HG03442 (cell line): ENCODE data around the gene EIF6.

Source experiments
- ATAC-seq: cut with Tn5 transposase; IDR thresholded peaks from one replicate; pipeline ENCODE4 v1.9.1; 2021; ENCODE audit warnings: mild to moderate bottlenecking, moderate library complexity; ENCODE audit not compliant: unreplicated experiment

Gene EIF6

GRCh38 chr20:35314816-35315631 lies 30.5 kb upstream of the EIF6 start:
- no peak for ATAC-seq

GRCh38 chr20:35312318-35312717 lies 27.7 kb upstream of the EIF6 start:
- ATAC-seq = no peak

DNA sequence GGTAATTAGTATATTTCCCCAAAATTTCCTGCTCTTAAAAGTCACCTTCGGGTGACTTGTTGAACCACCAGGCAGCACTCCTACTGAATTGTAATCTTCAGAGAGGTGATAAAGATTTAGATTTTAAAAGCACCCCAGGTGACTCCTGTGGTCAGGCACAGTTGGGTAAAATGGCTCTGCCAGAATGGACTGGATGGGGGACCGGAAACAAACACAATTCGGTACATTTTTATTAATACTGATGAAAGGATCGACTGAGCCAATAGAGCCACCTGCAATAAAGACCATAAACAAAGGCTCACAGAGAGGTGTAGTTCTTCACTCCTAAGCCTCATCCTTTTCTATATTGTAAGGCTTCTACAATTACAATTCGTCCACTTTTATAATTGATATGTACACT lies 27.2 kb upstream of the EIF6 start:
- no peak for ATAC-seq

DNA sequence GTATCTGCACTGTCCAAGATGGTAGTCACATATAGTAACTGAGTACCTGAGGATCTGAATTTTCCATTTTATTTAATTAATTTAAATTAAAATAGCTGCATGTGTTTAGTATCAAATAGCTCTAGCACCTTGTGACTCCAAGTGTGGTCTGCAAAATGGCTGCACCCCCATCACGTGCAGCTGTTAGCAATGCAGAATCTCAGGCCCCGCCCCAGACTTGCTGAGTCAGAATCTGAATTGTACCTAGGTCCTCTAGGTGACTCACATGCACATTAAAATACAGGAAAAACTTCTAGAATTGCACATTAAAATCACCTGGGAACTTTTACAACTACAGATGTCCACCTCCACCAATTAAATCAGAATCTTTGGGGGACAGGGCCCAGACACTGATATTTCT lies 26.8 kb upstream of the EIF6 start:
- no peak for ATAC-seq

DNA sequence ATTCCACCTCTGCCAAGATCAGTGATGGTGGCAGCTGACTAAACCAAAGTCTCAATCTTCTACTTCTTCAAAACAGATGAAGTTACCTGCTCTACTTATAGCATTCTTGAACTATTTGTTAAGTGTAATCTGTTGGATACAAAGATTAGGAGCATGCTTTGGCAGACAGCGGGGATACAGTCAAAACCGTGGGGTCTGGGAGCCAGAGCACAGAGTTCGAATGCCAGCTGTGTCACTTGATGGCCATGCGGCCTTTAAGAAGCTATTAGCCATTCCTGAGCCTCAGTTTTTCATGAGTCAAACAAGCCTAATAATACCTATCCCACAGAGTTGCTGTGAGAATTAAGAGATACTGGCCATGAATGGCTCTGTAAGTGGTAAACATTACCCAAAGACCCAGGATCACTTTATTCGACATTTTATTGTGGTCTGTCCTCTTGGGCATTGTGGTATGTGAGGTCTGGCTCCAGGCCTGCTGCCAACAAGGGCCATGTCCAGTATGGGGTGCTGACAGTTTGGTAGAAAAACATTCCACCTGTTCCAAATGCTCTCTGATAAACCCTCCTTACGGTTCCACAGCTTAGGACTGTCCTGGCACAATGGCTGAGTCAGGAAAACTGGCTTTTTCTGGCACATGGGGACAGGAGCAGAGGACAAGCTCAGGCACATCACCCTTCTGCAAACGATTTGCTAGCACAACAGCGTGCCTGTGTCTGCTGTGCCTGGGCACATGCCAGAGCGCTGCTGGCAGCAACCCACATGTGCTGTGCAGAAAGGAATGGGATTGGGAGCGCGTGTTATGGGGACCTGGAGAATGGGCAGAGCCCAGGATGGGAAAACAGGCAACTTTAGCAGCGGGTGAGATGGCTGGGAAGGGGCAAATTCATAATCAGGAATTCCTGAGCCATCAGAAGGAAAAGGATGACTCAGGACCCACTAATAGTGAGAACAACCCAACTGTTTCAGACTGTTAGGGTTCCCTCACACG lies 23.4 kb upstream of the EIF6 start:
- no peak for ATAC-seq

DNA sequence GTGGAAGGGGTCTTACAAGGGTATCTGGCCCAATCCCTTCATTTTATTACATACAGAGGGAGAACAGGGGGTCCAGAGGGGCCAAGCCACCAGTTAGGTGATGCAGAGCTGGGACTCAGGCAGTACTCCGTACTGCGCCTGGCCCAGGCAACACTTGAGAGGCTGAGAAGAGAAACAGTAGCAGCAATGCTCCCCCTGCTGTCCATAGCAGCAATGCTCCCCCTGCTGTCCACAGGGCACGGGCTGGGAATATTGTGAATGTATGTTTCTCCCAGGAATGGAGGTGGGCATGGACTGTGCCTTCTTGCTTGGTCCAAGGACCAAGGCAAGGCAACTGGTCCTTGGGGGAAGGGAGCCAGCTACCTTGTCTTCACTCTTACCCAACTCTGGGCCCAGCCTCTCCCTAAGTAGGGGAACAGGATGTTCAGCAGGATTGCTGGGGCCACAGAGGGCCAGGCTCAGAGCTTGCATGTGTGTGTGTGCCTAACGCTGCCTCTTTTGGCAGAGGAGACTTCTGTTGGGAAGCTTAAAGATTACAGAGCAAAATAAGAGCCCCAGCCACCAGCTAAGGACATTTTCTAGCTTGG lies 22.5 kb upstream of the EIF6 start:
- ATAC-seq = no peak

DNA sequence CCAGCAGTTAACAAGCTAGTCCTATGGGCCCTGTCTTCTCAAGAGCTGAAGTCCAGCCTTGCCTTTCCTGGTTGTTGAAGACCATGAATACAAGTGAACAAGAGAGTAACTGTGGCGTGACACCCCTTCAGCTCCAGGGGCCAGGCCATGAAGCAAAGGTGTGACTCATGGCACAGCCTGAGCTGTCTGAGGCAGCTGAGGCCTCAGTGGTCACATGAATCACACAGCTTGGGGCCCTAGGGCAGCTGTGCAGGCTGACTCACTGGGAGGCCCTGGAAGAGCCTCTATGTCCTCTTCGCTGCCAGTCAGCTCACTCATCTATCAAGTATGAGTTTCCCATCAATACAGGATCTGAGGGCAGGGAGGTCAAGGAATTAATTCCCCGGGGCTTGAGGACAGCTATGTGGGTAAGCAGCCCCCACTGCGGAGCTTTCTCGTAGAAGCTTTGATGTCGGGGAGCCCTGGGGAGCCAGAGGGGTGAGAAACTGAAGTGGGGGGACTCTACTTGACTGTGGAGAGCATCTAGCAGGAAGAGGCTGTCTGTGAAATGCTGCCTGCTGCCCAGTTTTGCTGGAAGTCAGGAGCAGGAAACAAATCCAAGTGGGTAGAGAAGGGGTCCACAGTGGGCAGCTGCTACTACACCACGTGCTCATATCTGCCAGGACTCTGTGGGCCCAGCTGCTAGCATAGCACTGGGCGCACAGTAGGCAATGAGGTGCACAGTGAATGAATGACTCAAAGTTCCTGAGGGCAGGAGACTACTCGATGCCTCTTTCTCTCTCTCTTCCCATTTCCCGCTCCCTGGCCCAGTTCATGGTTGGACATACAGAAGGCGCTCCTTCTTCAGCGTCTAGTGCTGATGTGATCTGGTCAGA lies 21.3 kb upstream of the EIF6 start:
- no peak for ATAC-seq

DNA sequence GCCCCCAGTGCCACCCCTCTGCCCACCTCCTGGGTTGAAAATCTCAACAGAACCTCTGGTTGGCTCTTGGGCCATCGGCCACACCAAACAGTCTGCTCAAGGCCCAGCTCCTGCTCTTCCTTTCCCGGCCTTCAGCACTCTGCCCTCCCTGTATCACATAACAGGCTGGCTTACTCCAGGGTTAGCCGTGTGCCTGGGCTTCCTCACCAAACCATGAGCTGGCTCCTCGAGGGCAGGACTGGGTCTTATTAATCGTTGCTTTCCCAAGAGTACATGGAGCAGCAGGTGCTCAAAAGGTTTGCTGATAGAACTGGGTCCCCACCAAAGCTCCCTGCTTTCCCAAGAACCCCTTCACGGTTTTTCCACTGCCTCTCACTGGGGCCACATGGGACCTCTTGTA lies 20.4 kb upstream of the EIF6 start:
- ATAC-seq = no peak

DNA sequence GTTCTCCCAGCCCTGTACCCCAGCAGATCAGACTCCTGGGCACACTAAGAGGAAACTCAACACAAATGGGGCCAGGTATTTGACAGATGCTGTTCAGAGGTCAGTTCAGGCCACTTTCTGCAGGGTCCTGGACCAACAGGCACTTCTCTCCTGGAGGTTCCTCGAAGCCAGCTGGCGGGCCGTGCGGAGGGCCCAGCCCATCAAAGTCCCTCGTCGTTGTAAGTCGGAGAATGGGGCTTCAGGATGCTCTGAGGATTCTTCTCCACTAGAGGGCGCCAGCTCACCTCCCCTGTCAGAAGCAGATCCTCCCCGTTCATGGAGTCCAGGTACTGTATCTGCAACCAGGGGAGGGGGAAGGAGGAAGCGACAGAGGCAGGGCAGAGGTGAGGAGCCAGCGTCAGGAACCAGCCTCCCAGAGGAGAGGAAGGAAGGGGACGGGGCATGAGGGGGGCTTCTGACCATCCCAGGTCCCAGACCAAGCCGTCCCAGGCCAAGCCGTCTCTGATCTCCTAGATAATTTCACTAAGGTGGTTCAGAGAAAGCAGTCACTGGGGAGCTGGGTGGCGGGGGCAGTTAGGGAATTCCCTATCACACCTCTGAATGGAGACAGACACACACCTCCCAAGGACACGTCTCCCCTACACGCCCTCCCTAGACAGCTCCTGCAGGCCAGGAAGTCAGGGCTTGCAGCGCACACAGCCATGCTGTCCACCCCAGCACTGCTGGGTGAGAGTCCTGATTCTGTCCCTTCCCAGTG lies 19.3 kb upstream of the EIF6 start:
- ATAC-seq = peak; percentile 49

GRCh38 chr20:35303382-35303734 lies 18.8 kb upstream of the EIF6 start:
- ATAC-seq = no peak

DNA sequence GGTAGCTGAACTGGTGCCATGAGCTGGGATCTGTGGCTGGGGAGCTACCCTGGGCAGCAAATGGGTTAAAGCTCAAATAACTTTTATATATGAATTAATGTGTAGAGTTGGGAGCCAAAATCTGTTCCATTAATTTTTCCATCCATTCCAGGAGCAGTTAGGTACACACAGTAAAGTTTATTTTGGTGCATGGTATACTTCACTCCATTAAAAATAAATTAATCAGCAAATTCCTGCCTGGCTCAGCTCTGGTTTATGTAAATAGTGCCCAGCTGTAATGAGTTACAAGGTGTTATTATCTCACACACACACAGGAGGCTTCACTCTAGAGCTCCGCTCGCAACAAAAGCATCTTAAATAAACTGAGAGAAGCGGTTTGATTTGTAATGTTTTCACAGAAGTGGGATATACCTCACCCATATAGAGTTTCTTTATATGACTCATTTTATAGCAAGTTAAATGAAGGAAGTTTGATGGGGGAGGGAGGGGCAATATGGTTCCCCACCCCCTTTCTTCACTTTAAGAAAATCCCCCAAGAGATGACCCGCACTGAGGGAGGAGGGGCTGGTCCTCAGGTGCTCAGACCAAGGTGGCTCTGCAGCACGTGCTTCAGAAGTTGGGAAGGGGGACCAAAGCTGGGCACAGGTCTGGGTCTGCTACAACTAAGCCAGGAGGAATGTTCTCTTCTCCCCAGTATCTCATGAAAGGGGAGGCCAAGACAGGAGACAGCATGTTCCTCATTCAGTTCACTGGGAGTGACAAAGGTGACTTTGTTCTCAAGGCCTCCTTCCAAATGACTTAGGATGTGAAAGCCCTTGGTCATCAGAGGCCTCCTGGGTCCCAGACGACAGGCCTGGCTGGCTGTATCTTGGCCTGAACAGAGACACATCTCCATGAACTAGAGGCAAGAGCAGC lies 18.1 kb upstream of the EIF6 start:
- ATAC-seq = no peak

DNA sequence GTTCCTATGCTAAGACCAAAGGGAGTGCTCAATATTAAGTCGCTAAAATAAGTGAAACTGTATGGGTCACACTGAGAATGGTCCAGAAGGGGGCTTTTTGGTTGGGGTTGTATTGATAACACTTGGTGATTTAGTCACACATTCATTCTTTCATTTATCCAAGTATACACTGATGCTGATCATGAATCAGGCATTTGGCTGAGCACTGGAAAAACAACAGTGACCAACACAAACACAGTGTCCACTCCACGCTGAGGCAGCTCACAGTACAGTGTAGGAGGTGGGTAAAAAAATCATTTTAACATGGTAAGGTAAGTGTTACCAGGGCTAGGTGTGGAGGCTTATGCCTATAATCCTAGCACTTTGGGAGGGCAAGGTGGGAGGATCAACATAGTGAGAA lies 16.9 kb upstream of the EIF6 start:
- no peak for ATAC-seq

DNA sequence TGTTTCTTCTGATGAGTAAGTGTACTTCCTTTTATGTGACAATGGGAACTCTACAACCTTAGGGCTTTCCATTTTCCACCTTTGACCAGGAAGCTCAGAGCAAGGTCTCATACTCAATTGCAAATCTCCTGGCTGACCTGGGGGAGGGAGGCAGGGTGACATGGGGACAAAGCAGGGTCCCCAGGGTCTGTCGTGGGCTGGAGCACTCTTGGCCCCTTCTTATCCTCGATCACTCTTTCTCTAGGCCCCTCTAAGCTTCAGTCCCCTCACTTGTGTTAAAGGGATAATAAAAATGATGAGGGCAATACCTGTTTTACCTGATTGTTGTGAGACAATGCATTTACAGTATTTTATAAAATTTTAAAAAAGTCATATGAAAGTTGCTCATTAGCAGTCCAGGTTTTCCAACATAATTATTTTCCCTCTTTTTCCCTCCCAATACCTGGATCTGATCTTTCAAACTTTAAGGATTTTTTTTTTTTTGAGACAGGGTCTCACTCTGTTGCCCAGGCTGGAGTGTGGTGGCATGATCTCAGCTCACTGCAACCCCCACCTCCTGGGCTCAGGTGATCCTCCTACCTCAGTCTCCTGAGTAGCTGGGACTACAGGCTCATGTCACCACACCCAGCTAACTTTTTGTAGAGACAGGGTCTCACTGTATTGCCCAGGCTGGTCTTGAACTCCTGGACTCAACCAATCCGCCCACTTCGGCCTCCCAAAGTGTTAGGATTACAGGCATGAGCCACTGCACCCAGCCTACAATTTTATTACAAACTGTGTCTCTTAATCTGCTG lies 16.1 kb upstream of the EIF6 start:
- no peak for ATAC-seq

DNA sequence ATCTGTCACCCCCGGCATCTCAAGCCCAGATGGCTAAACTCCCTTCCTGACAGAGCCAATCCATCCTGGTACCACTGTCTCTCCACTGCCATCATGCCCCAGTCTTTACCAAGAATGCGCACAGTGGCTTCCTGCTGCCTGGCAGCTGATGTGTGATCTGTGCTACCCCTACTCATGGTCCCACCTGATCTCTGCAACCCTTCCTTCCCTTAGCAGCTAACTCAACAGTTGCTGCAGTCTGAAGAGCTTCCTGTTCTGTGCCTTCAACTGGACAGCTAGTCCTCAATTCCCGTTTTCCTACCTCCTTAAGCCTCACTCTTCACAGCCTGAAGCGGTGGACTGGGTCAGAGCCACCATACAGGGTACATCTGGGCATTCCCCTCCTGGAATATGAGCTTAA lies 15.2 kb upstream of the EIF6 start:
- no peak for ATAC-seq

- ATAC-seq = no peak
Observed at GRCh38 chr20:35298264-35298663, 13.7 kb upstream of the EIF6 start.

GRCh38 chr20:35297740-35298139 lies 13.2 kb upstream of the EIF6 start:
- no peak for ATAC-seq

DNA sequence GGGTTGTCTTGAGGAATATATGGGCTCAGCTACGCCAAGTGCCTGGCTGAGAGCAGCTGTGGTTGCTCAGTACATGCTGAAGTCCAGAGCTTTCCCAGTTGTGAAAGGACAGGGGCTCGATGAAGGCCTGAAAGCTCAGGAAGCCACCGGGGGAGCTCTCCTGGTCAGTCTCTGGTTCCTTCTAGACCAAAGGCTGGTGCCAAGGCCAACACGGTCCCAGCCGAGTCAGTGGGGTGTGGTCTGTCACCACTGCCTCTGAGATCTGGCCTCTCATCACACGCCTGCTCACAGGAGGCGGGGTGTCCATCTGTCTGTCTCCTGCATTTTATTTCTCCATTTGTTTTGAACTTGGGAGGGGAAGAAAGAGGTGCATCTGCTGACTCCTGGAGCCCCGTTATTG lies 12.6 kb upstream of the EIF6 start:
- no peak for ATAC-seq

GRCh38 chr20:35296101-35296554 lies 11.6 kb upstream of the EIF6 start:
- ATAC-seq = no peak
